SK-N-SH (cell line): ENCODE measurements around the gene SETD1A.

Source experiments
- GATA2 ChIP-seq: sonication (generic); formaldehyde crosslinking; IDR thresholded peaks from 2 replicates; pipeline ENCODE4 v1.5.0; 2020; ENCODE audit warnings: mild to moderate bottlenecking, missing genetic modification reagents
- POLR2AphosphoS5 ChIP-seq: IDR thresholded peaks from 2 replicates; pipeline ENCODE4 v1.6.1; 2012; ENCODE audit warnings: low read depth, low read length
- RAD21 ChIP-seq: IDR thresholded peaks from 2 replicates; pipeline ENCODE4 v1.6.1; 2012; ENCODE audit warnings: mild to moderate bottlenecking, low read length
- RCOR1 ChIP-seq: fragments of 150-350 bp; IDR thresholded peaks from 2 replicates; pipeline ENCODE4 v1.6.1; 2017; ENCODE audit warnings: antibody characterized with exemption, low read length
- SIN3A ChIP-seq: IDR thresholded peaks from 2 replicates; pipeline ENCODE4 v1.6.1; 2012; ENCODE audit warnings: low read depth, mild to moderate bottlenecking, low read length, moderate library complexity, borderline replicate concordance
- TEAD4 ChIP-seq: IDR thresholded peaks from 2 replicates; pipeline ENCODE4 v1.4.0; 2012; ENCODE audit warnings: mild to moderate bottlenecking, borderline replicate concordance; ENCODE audit not compliant: insufficient read depth
- TF ChIP-seq, protein P1 (sequence below): fragments of 200-600 bp; sonication (generic); IDR thresholded peaks from 2 replicates; pipeline ENCODE4 v1.6.1; 2017; ENCODE audit warnings: antibody characterized with exemption, mild to moderate bottlenecking, moderate library complexity
- TF ChIP-seq, protein P2 (sequence below): IDR thresholded peaks from 2 replicates; pipeline ENCODE4 v1.4.0; 2012; ENCODE audit warnings: low read depth
- TF ChIP-seq, protein P3 (sequence below): IDR thresholded peaks from 2 replicates; pipeline ENCODE4 v1.4.0; 2012; ENCODE audit warnings: low read depth, borderline replicate concordance

DNA sequence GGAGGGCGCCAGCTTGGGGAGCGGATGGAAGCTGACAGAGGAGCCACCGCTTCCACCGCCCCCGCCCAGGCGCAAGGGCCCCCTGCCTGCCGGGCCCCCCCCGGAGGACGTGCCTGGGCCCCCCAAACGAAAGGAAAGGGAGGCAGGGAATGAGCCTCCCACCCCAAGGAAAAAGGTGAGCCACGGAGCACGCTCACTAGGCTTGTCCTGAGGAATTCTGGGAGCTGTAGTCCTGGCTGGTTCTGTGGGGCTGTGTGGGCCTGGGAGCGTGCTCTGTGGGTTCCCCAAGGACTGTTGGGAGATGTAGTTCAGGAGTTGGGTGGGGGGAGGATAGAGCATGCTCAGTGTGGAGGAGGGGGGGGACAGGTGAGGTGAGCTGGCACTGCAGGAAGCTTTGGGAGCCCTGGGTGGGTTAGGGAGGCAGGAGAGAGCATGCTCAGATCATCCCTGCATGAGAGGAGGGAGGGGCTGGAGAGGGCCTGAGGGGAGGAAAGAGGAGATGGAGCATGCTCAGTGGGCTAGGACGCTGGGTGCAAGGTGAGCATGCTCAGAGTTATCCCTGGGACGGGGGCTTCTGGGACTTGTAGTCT is 29.7 kb upstream of the SETD1A start:
- TF ChIP-seq POLR2AphosphoS5 (no peak), RCOR1 (no peak), GATA2 (CRISPR knock-in tag) (no peak), SIN3A (no peak), RAD21 (no peak), TEAD4 (no peak)
- TF ChIP-seq, protein P1, sequence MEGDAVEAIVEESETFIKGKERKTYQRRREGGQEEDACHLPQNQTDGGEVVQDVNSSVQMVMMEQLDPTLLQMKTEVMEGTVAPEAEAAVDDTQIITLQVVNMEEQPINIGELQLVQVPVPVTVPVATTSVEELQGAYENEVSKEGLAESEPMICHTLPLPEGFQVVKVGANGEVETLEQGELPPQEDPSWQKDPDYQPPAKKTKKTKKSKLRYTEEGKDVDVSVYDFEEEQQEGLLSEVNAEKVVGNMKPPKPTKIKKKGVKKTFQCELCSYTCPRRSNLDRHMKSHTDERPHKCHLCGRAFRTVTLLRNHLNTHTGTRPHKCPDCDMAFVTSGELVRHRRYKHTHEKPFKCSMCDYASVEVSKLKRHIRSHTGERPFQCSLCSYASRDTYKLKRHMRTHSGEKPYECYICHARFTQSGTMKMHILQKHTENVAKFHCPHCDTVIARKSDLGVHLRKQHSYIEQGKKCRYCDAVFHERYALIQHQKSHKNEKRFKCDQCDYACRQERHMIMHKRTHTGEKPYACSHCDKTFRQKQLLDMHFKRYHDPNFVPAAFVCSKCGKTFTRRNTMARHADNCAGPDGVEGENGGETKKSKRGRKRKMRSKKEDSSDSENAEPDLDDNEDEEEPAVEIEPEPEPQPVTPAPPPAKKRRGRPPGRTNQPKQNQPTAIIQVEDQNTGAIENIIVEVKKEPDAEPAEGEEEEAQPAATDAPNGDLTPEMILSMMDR: no peak
- TF ChIP-seq, protein P2, sequence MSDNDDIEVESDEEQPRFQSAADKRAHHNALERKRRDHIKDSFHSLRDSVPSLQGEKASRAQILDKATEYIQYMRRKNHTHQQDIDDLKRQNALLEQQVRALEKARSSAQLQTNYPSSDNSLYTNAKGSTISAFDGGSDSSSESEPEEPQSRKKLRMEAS: no peak
- TF ChIP-seq, protein P3, sequence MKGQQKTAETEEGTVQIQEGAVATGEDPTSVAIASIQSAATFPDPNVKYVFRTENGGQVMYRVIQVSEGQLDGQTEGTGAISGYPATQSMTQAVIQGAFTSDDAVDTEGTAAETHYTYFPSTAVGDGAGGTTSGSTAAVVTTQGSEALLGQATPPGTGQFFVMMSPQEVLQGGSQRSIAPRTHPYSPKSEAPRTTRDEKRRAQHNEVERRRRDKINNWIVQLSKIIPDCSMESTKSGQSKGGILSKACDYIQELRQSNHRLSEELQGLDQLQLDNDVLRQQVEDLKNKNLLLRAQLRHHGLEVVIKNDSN: no peak
